Testis (tissue), 2 donors: ENCODE data around the gene FOXP4.

Source experiments
- CTCF ChIP-seq, 3 experiments: fragments of 450-650 bp in 2 of 3; fragments of 200-600 bp in 1 of 3; sonication (generic) in 1 of 3; IDR thresholded peaks; one replicate each; pipeline ENCODE4 v1.5.1; 2016 to 2019; ENCODE audit warnings: antibody characterized with exemption in 3 of 3, mild to moderate bottlenecking in 2 of 3, moderate library complexity in 1 of 3
- POLR2A ChIP-seq: fragments of 450-650 bp; IDR thresholded peaks from one replicate; pipeline ENCODE4 v1.6.1; 2017; ENCODE audit warnings: antibody characterized with exemption, mild to moderate bottlenecking, moderate library complexity

DNA sequence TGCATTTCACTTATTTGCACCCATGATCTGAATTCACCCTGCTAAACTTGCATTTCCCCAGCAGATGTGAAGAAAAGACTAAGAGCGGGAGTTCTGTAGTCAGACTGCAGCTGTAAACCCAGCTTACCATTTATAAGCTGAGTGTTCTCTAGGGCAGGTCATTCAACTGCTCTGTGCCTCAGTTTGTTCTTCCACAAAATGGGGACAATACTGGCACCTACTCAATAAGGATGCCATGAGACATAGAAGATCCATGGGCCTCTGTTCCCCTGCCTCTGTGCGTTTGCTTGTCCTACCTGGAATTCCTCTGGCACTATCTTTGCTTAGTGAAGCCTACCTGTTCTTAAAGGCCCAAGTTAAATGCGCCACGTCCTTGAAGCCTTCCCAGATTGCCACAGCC is 79.8 kb downstream of the FOXP4 start:
- TF ChIP-seq CTCF (IDR thresholded peaks at IDR 0.05) (no peak), POLR2A (no peak)
